ENCODE results near the gene SRCAP. TPM values are rescaled to one million over a fixed set of nuclear protein-coding genes. Genes with fewer than 3 reads are reported as not detected.
A peak's percentile ranks its signal among the peaks of the same experiment; 100 is the strongest.
"Not testable (repeated sequence)": the region's sequence is repeated elsewhere in the genome, so short reads cannot be mapped to it uniquely, and the experiment has no call there.

SRCAP gene
- total RNA-seq, 1 experiment from 2014 or later = 22.0 TPM

DNA sequence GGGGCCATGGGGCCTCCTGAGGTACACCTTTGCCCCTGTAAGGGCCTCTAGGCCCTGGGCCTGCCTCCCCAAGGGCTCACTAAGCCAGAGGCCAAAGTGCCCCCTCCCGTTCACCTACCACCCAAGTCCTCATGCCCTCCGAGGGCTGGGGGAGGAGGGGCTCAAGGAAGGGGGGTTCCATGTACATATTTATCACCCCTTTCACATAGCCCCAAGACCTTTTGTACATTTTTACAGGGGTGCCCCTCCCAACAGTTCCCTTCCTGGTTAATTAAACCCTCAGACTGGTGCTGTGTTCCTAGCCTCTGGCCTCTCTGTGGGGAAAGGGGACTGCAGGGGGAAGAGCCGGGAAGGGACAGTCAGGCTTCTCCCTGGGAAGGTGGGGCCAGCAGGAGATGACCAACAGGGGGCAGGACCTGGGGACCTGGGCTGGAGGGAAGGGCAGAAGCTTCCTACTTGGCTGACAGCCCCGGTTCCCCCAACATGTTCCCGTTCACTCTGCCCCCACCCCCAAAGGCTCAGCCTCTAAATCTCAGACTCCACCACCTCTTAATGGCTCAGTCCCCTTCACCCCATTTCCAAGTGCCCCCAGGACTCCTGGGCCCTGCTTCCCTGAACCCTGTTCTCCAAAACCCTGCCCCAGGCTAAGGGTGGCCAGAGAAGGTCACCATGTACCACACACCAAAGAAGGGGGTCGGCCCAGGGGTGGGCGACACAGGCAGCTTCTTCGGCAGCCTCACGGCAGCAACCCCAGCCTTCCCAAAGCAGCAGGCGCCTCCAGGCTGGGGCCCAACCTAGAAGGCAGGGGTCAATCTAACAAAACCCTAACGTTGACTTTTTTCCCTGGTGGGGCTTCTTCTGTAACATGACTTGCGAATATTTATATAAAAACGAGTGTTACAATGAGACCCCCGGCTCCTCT is 28.8 kb upstream of the SRCAP start:
- Histone ChIP-seq H3K27ac (no peak overlapping the region), H3K9me3 (replicated peaks) (no peaks in the 10 kb centered on the region), H3K4me1 (no peaks in the 10 kb centered on the region), H3K4me3 (no peak overlapping the region), H3K36me3 (peaks cover 37% of the 10 kb centered on the region), H3K27me3 (no peaks in the 10 kb centered on the region)
- DNase-seq = no peak

DNA sequence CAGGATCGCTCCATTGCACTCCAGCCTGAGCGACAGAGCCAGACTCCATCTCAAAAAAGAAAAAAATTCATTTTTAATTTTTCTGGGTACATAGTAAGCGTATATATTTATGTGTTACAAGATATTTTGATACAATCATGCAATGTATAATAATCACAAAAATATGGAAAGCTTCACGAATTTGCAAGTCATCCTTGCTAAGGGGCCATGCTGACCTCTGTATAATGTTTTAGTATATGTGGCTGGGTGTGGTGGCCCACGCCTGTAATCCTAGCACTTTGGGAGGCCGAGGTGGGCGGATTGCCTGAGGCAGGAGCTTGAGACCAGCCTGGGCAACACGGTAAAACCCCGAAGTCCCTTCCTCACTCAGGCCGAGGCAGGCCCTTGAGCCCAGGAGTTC is 23.8 kb upstream of the SRCAP start:
- no peaks in the 10 kb centered on the region for H3K9me3 ChIP-seq (replicated peaks)
- H3K27me3 ChIP-seq = no peaks in the 10 kb centered on the region; the same call in 1 of the 2 replicates
- no peaks in the 10 kb centered on the region for H3K4me1 ChIP-seq
- H3K36me3 ChIP-seq = no peaks in the 10 kb centered on the region
- DNase-seq = no peak
- no peak overlapping the region for H3K27ac ChIP-seq
- no peak overlapping the region for H3K4me3 ChIP-seq

DNA sequence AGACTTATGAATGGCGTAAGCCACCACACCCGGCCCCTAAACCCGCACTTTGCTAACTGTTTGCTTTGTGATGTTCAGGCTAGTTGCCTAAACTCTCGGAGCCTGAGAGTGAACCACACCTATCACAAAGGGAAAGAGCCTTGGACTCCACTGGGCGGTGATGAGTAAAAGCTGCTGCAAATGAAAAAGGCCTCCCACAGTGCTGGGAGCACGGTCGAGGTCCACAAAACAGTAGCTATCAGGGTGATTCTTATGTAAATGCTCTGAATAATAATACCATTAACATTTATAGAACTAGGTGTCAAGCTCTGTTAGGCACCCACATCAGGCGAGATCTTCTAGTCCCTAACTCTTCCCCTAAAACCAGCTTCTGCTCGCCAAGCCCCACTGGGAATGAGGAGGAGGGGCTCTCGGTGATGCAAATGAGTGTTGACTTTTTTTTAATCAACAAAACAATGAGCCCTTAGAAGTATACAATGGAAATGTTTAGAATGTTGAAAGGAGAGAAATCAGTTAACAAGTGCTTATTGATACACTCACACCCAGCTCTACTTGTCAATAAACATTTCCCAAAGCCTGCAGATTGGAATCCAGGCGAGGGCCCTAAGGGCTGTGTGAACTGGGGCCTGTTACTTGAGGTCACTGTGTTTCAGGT is 20.9 kb upstream of the SRCAP start:
- H3K4me1 ChIP-seq = no peaks in the 10 kb centered on the region
- no peak for DNase-seq
- H3K9me3 ChIP-seq (replicated peaks) = no peaks in the 10 kb centered on the region
- H3K36me3 ChIP-seq = no peaks in the 10 kb centered on the region
- no peaks in the 10 kb centered on the region; the same call in 1 of the 2 replicates for H3K27me3 ChIP-seq
- H3K27ac ChIP-seq = no peak overlapping the region
- no peak overlapping the region for H3K4me3 ChIP-seq

DNA sequence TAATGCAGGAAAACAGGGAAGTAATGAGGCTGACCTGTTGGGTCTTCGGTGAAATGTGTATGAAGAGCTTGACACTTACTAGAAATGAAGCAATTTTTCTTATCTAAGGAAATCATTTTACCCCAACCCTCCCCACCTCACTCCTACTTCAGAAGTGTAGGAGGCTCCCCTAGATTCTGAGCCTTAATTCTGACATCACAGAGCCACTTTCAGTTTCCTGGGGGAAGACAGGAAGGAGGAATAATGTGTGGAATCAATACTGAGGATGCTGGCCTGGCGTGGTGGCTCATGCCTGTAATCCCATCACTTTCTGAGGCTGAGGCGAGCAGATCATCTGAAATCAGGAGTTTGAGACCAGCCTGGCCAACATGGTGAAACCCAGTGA is 20.4 kb upstream of the SRCAP start:
- H3K9me3 ChIP-seq (replicated peaks) = no peaks in the 10 kb centered on the region
- no peak overlapping the region for H3K27ac ChIP-seq
- DNase-seq = no peak
- no peaks in the 10 kb centered on the region for H3K36me3 ChIP-seq
- no peaks in the 10 kb centered on the region for H3K4me1 ChIP-seq
- H3K27me3 ChIP-seq = no peaks in the 10 kb centered on the region; the same call in 1 of the 2 replicates
- no peak overlapping the region for H3K4me3 ChIP-seq

DNA sequence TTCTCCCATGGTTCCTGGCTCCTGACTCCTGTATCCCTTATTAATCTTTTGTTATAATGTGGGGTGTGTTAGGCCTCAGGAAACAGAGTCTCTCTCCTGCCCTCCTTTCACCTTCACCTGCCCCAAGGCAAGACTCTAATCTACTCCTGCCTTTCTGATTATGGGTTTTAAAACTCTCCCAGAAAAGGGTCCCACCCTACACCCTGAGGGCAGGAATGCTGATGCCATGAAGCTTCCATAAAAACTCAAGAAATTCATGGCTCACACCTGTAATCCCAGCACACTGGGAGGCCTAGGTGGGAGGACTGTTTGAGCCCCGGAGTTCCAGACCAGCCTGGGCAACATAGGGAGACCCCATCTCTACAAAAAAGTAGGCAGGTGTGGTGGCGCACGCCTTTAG is 18.6 kb upstream of the SRCAP start:
- no peaks in the 10 kb centered on the region for H3K4me1 ChIP-seq
- H3K27me3 ChIP-seq = no peaks in the 10 kb centered on the region; the same call in 1 of the 2 replicates
- H3K27ac ChIP-seq = no peak overlapping the region
- no peaks in the 10 kb centered on the region for H3K36me3 ChIP-seq
- no peak overlapping the region for H3K4me3 ChIP-seq
- H3K9me3 ChIP-seq (replicated peaks) = no peaks in the 10 kb centered on the region
- no peak for DNase-seq

DNA sequence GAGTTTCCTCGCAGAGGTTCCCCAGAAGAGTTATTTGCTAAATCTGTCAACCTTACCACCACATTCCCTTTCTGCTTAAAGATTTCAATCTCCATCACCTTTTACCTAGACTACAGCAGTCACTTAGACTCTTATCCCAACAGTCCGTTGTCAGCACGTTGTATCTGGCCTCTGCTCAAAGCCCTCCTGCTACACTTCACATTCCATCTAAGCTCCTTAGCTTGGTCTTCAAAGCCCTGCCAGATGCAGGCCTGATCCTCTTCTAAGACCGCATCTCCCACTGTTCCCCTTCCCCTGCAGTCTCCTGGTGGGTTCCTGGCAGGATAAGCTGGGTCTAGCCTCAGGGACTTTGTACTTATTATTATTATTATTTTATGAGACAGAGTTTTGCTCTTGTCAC is 10.3 kb upstream of the SRCAP start:
- no peak for DNase-seq
- H3K4me1 ChIP-seq = no peaks in the 10 kb centered on the region
- no peak overlapping the region for H3K4me3 ChIP-seq
- H3K36me3 ChIP-seq = no peaks in the 10 kb centered on the region
- H3K27ac ChIP-seq = no peak overlapping the region
- H3K9me3 ChIP-seq (replicated peaks) = no peaks in the 10 kb centered on the region
- H3K27me3 ChIP-seq = 0 out of 2 replicates have a peak, but pooled peaks cover 7% of the 10 kb centered on the region

DNA sequence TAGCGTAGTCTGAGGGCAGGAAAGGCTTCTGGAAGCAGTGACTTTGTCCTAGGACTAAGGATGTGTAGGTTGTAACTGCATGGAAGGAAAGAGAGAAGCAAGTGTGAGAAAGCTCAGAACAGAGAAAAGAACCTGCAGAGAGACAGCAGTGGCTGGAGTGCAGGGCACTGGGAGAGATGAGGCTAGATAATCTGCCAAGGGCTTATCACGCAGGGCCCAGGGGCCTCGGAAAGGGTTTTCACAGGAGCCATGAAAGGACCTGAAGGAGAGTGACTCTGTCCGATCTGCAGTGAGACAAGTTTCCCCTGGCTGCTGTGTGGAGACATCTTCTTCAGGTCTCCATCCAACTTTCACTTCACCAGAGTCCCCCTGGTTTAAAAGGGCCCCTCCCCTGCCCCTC is 7.1 kb upstream of the SRCAP start:
- Histone ChIP-seq H3K36me3 (no peaks in the 10 kb centered on the region), H3K4me3 (no peak overlapping the region), H3K4me1 (no peaks in the 10 kb centered on the region), H3K27ac (no peak overlapping the region), H3K27me3 (0 out of 2 replicates have a peak, but pooled peaks cover 3% of the 10 kb centered on the region), H3K9me3 (replicated peaks) (no peaks in the 10 kb centered on the region)
- DNase-seq = no peak

DNA sequence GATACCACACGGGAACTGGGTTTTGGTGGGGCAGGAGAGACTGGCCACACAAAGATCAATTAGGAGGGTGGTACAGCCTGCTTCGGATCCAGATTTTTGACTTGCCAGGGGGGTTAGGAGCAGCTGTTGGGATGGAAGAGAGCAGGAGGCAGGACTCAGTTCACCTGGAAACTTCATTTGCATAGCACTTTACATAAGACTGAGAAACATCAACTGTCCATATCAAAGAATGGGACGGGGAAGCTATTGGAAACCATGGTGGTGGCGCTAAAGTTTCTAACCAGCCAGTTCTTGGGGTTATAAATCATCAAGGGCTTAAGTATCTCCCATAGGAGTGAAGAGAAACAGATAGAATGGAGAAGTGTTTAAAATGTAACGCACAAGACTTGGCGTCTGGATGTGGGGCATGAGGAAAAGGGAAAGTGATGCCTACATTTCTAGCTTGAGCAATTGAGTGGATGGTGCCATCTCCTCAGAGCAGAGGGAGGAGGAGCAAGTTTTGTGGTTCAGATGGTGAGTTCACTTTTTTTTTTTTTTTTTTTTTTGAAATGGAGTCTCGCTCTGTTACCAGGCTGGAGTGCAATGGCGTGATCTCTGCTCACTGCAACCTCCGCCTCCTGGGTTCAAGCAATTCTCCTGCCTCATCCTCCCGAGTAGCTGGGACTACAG is 6.4 kb upstream of the SRCAP start:
- Histone ChIP-seq H3K36me3 (no peaks in the 10 kb centered on the region), H3K4me1 (no peaks in the 10 kb centered on the region), H3K27me3 (0 out of 2 replicates have a peak, but pooled peaks cover 3% of the 10 kb centered on the region), H3K27ac (no peak overlapping the region), H3K4me3 (no peak overlapping the region), H3K9me3 (replicated peaks) (no peaks in the 10 kb centered on the region)
- no peak for DNase-seq

DNA sequence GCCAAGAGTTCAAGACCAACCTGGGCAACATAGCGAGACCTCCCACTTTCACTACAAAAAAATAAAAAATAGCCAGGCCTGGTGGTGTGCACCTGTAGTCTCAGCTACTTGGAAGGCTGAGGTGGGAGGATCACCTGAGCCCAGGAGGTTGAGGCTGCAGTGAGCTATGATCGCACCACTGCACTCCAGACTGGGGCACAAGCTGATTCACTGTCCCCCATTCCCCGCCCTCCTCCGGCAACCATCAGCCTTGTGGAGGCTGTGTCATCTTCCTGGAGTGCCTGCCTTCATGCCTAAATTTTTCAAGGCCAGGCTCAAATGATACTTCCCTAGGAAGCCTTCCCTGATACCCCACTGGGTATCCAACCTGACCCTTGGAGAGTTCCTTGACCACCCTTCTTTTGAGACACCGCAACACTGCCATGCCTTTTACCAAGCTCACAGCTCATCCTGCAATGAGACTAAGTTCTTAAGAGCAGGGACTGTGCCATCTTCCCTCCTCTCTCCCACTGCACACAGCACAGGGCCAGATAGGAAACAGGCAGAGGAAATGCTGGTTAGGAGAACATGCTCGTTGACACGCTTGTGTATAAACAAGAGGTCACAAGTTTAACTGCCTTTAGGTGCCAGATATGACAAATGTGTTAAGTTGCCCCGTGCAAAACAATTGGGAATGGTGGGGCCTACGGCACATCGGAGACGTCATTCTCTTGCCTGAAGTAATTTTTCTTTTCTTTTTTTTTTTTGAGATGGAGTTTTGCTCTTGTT is 3.9 kb upstream of the SRCAP start:
- peaks cover 5% of the 10 kb centered on the region for H3K36me3 ChIP-seq
- peaks cover 4% of the 10 kb centered on the region; the same call in 1 of the 2 replicates for H3K4me1 ChIP-seq
- H3K4me3 ChIP-seq = no peak overlapping the region
- no peak overlapping the region for H3K27ac ChIP-seq
- DNase-seq = no peak
- no peaks in the 10 kb centered on the region for H3K9me3 ChIP-seq (replicated peaks)
- no peaks in the 10 kb centered on the region for H3K27me3 ChIP-seq

DNA sequence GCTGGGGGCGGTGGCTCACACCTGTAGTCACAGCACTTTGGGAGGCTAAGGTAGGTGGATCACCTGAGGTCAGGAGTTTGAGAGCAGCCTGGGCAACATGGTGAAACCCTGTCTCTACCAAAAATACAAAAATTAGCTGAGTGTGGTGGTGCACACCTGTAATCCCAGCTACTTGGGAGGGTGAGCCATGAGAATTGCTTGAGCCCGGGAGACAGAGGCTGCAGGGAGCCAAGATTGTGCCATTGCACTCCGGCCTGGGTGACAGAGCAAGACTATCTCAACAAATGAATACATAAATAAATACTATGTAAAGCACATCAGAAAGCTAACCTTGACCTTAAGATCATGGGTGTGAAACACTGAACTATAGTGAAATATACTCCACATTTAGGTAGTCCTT is 2.3 kb upstream of the SRCAP start:
- H3K27me3 ChIP-seq; H3K4me1 ChIP-seq; H3K4me3 ChIP-seq; DNase-seq; H3K9me3 ChIP-seq (replicated peaks); H3K27ac ChIP-seq: not testable (repeated sequence)
- H3K36me3 ChIP-seq = peaks cover 19% of the 10 kb centered on the region

DNA sequence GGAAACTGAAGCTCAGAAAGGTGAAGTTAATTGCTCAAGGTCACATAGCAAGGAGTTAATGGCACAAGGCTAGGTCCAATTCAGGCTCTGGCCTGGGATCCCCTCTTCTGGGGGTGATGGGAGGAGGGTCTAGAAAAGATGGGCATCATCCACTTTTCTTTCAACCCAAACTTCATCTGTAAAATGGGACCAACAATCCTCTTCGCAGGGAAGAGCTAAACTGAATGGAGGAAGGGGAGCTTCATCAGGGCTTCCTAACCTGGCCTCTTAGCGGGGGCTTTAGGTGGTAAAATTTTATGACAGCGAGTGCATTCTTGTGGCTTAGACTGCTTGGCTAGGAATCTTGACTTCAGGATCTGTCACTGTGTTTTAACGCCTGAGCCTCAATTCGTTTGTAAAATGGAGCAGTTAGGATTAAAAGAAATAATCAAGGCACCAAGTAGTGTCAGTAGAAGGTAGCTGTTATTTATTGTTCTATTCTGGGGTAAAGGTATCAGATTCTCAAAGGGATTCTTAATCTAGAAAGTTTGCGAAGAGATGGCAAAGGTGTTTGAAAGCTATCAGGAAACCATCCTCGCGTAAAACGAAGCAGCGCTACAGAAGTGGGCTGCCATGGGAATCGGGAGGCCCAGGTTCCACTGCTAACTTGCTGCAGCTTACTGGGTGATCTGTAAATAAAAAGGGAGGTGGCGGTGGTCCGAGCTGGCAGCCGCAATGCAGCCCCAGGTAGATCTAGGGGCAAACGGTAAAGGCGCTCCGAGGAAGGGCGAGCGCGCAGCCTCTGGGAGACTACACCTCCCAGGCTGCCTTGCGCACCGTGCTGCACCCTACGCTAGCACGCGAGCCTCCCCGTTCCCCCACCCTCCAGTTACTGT is 1.5 kb upstream of the SRCAP start:
- DNase-seq = no peak
- H3K27me3 ChIP-seq = no peaks in the 10 kb centered on the region
- peaks cover 25% of the 10 kb centered on the region for H3K36me3 ChIP-seq
- H3K4me3 ChIP-seq = peak overlapping the region; percentile 90
- H3K4me1 ChIP-seq = peaks cover 5% of the 10 kb centered on the region; the same call in 1 of the 2 replicates
- H3K27ac ChIP-seq = peak overlapping the region; percentile 99
- no peaks in the 10 kb centered on the region for H3K9me3 ChIP-seq (replicated peaks)

DNA sequence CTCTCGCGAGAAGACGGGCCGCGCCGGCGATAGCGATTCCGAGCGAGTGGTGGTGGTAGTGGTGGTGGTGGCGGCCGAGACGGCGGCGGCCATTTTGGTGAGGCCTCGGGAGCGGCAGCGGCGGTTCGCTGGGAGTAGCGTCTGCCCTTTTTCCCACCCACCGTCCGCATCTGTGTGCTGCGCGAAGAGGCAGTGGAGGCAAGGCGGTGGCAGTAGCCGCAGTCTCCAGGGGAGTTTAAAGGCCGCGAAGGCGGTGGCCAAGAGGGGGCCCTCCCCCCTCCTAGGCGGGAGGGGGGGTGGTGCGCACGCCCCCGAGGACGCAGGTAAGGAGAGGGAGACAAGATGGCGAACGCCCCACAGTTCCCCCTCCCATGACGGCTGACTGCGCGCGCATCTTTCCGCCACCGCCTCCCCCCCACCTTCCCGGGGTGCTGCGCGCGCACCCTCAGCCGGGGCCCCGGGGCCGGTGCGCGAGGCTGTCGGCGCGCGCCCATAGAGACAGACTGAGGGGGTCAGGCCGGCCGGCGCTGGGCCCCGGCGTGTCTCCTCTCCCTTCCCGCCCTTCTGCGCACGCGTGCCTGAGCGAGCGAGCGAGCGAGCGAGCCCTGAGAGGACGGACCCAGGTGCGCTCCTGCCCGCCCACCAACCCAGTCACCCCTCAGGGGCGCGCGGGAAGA is 694 bp upstream of the SRCAP start:
- peak; percentile 99 for DNase-seq
- peak overlapping the region; percentile 90 for H3K4me3 ChIP-seq
- H3K27me3 ChIP-seq = no peaks in the 10 kb centered on the region
- H3K4me1 ChIP-seq = peaks cover 5% of the 10 kb centered on the region; the same call in 1 of the 2 replicates
- peak overlapping the region; percentile 99 for H3K27ac ChIP-seq
- no peaks in the 10 kb centered on the region for H3K9me3 ChIP-seq (replicated peaks)
- peaks cover 33% of the 10 kb centered on the region for H3K36me3 ChIP-seq

DNA sequence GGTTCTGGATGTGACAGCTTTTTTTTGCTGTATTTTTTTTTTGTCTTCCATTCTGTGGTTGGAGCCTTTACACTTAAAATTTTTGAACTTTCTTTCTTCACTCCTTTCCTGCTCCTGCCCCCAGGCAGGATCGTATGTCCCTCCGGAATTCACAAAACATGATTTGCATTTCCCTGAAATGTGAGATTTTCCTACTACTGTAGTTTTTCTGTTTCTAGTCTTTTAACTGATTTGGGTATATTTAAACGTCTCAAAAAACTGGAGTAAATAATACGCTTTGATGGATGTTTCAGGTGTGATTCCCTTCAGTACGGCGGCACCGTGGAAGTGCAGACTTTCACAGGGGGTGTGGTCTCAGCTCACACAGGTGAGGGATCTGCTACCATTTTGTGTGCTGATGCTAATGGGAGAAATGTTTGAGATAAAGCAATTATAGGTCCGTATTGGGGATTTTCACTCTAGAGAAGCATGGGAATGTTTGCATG is 686 bp downstream of the SRCAP start:
- H3K4me1 ChIP-seq = peaks cover 5% of the 10 kb centered on the region; the same call in 1 of the 2 replicates
- no peak overlapping the region for H3K27ac ChIP-seq
- H3K9me3 ChIP-seq (replicated peaks) = no peaks in the 10 kb centered on the region
- H3K27me3 ChIP-seq = no peaks in the 10 kb centered on the region
- peaks cover 46% of the 10 kb centered on the region for H3K36me3 ChIP-seq
- peak overlapping the region; percentile 90 for H3K4me3 ChIP-seq
- DNase-seq = no peak

All from SJCRH30 (cell line).